ENCODE results near the gene DAB2.

The DAB2 gene

DNA sequence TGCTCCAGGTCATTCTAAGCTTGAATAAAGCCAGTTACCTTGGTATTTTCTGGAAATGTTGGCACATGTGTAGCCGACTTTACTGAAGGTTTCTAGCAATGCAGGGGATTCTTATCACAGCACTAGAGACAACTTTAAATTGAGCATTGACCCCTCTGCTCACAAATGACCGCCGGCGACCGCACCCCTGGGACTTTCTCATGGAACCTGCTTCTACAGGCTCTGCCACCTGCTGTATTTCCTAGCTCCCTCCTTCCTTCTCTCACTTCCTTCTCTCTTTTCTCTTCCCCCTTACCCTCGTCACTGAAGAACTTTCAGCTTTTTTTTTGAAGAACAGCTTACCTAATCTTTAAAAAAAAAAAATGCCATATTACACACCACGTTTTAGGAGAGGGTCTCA lies 30.9 kb upstream of the DAB2 start:
- H3K9me3 Mint-ChIP-seq: peaks cover 3% of the 10 kb centered on the region
- ATAC-seq (no peak), DNase-seq (no peak)
- H3K4me3 Mint-ChIP-seq: no peak overlapping the region
- no peak overlapping the region for H3K27ac Mint-ChIP-seq
- no peaks in the 10 kb centered on the region for H3K4me1 Mint-ChIP-seq
- peaks cover 31% of the 10 kb centered on the region for H3K27me3 Mint-ChIP-seq
- no peaks in the 10 kb centered on the region for H3K36me3 Mint-ChIP-seq (ENCODE audit: low read depth)

GRCh38 chr5:39453606-39454005 lies 28.8 kb upstream of the DAB2 start:
- peaks cover 3% of the 10 kb centered on the region for H3K9me3 Mint-ChIP-seq
- H3K36me3 Mint-ChIP-seq (ENCODE audit: low read depth): no peaks in the 10 kb centered on the region

DNA sequence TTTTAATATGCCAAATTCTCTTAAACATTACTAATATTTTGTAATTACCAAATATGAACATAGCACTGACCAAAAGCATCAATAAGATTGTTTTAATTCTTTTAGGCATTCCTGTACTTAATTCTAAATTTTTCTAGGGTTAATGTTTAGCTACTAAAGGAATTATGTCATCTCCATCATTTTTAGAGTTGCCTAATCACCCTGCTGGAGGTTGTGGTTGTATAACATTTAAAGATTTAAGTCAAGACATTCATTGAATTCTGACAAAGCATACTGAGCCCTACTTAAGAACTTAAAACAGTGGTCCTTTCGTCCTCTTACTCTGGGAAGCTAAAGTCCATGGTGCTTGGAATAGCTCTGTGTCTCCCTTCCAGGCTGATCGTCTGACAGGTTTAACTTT lies 28.1 kb upstream of the DAB2 start:
- H3K27ac Mint-ChIP-seq: no peak overlapping the region
- H3K27me3 Mint-ChIP-seq: peaks cover 19% of the 10 kb centered on the region
- ATAC-seq (no peak), DNase-seq (no peak)
- no peaks in the 10 kb centered on the region for H3K36me3 Mint-ChIP-seq (ENCODE audit: low read depth)
- H3K4me1 Mint-ChIP-seq: no peaks in the 10 kb centered on the region
- no peak overlapping the region for H3K4me3 Mint-ChIP-seq
- H3K9me3 Mint-ChIP-seq: peaks cover 2% of the 10 kb centered on the region

More at GRCh38 chr5:39453606-39454005, 28.8 kb upstream of the DAB2 start:
- DNase-seq: no peak
- Mint-ChIP-seq H3K4me1 (no peaks in the 10 kb centered on the region), H3K27me3 (peaks cover 22% of the 10 kb centered on the region), H3K27ac (no peak overlapping the region), H3K4me3 (no peak overlapping the region)
- ATAC-seq: no peak

DNA sequence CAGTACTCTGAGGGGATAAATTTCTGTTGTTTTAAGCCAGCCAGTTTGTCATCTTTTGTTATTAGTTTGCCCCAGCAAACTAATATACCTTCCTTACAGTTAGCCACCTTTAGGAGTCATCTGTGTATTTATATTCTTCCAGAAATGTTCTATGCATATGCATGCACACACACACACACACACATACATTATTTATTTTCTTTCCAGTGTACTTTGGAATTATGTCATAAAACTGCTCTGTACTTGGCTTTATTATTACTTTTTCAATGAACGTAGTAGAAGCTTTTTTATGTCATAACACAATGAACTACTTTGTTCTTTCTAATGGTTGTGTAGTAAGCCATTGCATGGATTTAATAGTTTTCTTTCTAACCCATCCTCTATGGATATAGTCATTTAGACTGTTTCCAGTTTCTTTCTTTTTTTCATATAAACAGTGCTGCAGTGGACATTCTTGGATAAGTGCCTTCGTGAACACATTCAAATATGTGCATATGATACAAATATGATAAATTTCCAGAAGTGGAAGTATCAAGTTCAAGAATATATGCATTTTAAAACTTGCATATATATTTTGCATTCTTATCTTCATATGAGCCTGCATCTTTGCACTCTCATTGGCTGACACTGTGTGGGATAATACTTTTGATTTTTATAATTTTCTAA lies 26.6 kb upstream of the DAB2 start:
- Mint-ChIP-seq H3K36me3 (ENCODE audit: low read depth) (no peaks in the 10 kb centered on the region), H3K9me3 (no peaks in the 10 kb centered on the region), H3K4me1 (peaks cover 4% of the 10 kb centered on the region), H3K4me3 (no peak overlapping the region), H3K27ac (no peak overlapping the region), H3K27me3 (peaks cover 10% of the 10 kb centered on the region)
- DNase-seq: no peak
- no peak for ATAC-seq

DNA sequence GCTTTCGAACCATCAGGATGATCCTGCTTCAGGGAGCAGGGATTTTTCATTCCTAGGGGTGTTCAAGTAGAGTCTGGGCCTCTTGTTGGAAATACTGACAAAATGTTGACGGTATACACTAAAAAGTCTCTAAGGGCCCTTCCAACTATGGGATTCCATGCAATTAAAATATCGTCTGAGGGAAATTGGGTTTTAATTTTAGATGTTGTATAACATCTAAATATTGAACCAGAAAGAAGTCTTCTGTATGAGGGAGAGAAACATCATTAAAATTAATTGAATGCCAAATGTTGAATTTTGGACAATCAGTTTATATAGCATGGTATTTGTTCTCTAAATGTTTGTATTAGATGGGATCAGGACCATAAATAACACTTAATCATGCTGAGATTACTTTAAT lies 25.7 kb upstream of the DAB2 start:
- H3K4me1 Mint-ChIP-seq: peaks cover 4% of the 10 kb centered on the region
- H3K27me3 Mint-ChIP-seq: peaks cover 2% of the 10 kb centered on the region
- no peak overlapping the region for H3K4me3 Mint-ChIP-seq
- DNase-seq: no peak
- no peak for ATAC-seq
- H3K36me3 Mint-ChIP-seq (ENCODE audit: low read depth): no peaks in the 10 kb centered on the region
- H3K9me3 Mint-ChIP-seq: no peaks in the 10 kb centered on the region
- no peak overlapping the region for H3K27ac Mint-ChIP-seq

DNA sequence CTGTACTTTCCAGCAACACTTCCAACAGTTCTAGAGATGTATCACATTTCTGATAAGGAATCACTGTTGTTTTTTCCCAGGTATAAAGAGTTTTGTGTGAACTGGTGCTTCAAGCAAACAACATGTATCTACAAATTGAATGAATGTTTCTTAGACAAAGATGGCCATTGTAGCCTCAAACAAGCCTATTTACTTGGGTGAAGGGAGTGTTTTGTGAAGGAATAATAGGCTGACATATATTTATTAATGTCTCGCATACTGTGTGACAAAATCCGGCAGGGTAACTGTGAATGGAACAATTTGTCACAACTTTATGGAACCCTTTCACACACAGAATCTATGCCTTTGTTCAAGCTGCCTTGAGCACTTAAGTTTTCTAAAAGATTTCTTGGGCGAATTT lies 24.8 kb upstream of the DAB2 start:
- H3K36me3 Mint-ChIP-seq (ENCODE audit: low read depth): no peaks in the 10 kb centered on the region
- no peak for DNase-seq
- H3K4me3 Mint-ChIP-seq: no peak overlapping the region
- ATAC-seq: no peak
- no peaks in the 10 kb centered on the region for H3K9me3 Mint-ChIP-seq
- no peaks in the 10 kb centered on the region for H3K27me3 Mint-ChIP-seq
- no peak overlapping the region for H3K27ac Mint-ChIP-seq
- H3K4me1 Mint-ChIP-seq: peaks cover 4% of the 10 kb centered on the region

DNA sequence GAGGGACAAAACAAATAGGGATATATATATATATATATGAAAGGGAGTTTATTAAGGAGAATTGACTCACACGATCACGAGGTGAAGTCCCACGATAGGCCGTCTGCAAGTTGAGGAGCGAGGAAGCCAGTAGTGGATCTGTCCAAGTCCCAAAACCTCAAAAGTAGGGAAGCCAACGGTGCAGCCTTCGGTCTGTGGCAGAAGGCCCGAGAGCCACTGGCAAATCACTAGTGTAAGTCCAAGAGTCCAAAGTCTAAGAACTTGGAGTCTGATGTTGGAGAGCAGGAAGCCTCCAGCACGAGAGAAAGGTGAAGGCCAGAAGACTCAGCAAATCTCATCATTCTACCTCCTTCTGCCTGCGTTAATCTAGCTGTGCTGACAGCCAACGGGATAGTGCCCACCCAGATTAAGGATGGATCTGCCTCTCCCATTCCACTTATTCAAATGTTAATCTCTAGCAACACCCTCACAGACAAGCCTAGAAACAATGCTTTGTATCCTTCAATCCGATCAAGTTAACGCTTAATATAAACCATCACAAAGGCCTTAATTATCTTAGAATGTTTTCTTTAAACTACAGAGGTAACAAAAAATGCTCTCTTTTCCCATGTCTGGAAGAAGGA lies 23.8 kb upstream of the DAB2 start:
- no peak overlapping the region for H3K27ac Mint-ChIP-seq
- H3K27me3 Mint-ChIP-seq: no peaks in the 10 kb centered on the region
- no peak for ATAC-seq

DNA sequence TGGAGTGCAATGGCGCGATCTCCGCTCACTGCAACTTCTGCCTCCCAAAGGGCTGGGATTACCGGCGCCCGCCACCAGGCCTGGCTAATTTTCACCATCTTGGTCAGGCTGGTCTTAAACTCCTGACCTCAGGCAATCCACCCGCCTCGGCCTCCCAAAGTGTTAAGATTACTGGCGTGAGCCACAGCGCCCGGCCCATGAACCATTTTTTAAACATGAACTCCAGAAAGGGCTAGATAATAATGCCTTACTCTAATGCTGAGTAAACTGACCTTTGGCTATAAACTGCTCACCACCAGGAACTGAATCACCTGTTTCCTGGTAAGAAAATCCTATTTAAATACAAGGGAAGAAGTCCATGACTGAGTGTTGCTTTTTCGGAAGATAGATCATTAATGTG lies 23.2 kb upstream of the DAB2 start:
- no peaks in the 10 kb centered on the region for H3K27me3 Mint-ChIP-seq
- H3K4me3 Mint-ChIP-seq: no peak overlapping the region
- no peak for DNase-seq
- H3K9me3 Mint-ChIP-seq: no peaks in the 10 kb centered on the region
- no peaks in the 10 kb centered on the region for H3K36me3 Mint-ChIP-seq (ENCODE audit: low read depth)
- ATAC-seq: no peak
- H3K4me1 Mint-ChIP-seq: peaks cover 4% of the 10 kb centered on the region
- no peak overlapping the region for H3K27ac Mint-ChIP-seq

More for the DNA sequence above, 23.8 kb upstream of the DAB2 start:
- peaks cover 4% of the 10 kb centered on the region for H3K4me1 Mint-ChIP-seq
- H3K4me3 Mint-ChIP-seq: no peak overlapping the region
- no peaks in the 10 kb centered on the region for H3K36me3 Mint-ChIP-seq (ENCODE audit: low read depth)
- no peaks in the 10 kb centered on the region for H3K9me3 Mint-ChIP-seq
- no peak for DNase-seq

DNA sequence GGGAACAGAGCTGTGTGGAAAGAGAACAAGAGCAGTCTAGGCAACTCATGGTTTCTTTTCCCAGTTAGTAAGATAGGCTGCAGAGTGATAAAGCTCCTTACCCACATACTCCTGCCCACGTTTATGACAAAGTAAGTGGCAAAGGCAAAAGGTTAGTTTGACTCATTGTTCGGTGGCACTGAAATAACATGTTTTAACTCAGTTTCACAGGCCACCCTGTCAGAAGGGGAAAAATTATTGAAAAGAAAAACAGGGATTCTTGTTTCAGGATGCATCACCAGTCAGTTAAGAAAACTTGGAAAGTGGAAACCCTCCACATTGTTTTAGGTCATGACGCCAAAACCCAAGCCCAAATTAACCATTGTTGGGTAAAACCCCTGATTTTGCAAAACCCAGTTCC lies 22.3 kb upstream of the DAB2 start:
- ATAC-seq (no peak), DNase-seq (no peak)
- H3K4me1 Mint-ChIP-seq: peaks cover 4% of the 10 kb centered on the region
- no peaks in the 10 kb centered on the region for H3K36me3 Mint-ChIP-seq (ENCODE audit: low read depth)
- H3K27me3 Mint-ChIP-seq: no peaks in the 10 kb centered on the region
- H3K9me3 Mint-ChIP-seq: no peaks in the 10 kb centered on the region
- no peak overlapping the region for H3K27ac Mint-ChIP-seq
- no peak overlapping the region for H3K4me3 Mint-ChIP-seq

DNA sequence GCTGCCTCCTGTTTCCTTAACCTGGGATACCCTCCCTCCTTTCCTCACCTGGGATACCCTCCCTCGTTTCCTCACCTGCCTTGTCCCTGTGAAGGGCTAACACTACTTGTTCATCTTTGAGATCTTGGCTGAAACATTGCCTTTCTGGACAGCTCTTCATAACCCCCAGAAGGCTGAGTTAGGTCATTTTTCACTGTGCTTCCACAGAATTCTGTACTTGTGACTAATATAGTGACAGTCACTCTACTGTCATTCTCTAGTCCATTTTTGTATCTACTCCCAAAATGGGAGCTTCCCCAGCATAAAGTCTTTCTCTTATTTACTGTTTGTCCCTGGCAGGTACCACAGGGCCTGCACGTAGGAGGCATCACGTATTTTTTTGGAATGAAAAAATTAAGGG lies 21.5 kb upstream of the DAB2 start:
- no peaks in the 10 kb centered on the region for H3K27me3 Mint-ChIP-seq
- ATAC-seq (no peak), DNase-seq (no peak)
- H3K4me3 Mint-ChIP-seq: no peak overlapping the region
- peaks cover 4% of the 10 kb centered on the region for H3K4me1 Mint-ChIP-seq
- H3K36me3 Mint-ChIP-seq (ENCODE audit: low read depth): no peaks in the 10 kb centered on the region
- H3K9me3 Mint-ChIP-seq: no peaks in the 10 kb centered on the region
- no peak overlapping the region for H3K27ac Mint-ChIP-seq

DNA sequence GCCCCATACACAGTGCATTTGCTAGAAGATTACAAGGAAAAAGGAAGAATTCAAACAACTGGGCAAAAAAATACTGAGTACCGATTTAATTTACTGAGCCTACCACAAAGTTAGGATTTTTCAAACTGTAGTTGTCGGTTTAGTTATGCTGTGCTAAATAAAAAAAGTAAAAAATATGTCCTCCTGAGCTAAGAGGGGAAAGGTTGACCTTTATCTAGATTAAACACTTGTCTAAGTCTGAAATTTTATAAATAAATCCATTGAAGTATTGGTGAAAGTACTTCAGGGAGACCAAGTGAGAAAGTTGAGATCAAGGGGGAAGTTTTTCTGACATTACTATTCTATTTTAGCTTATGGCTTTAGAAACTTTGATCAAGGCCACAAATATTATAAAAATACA lies 19.1 kb upstream of the DAB2 start:
- Mint-ChIP-seq H3K9me3 (no peaks in the 10 kb centered on the region), H3K36me3 (ENCODE audit: low read depth) (no peaks in the 10 kb centered on the region), H3K4me3 (no peak overlapping the region), H3K27me3 (no peaks in the 10 kb centered on the region), H3K4me1 (peaks cover 4% of the 10 kb centered on the region), H3K27ac (no peak overlapping the region)
- DNase-seq (no peak), ATAC-seq (no peak)

DNA sequence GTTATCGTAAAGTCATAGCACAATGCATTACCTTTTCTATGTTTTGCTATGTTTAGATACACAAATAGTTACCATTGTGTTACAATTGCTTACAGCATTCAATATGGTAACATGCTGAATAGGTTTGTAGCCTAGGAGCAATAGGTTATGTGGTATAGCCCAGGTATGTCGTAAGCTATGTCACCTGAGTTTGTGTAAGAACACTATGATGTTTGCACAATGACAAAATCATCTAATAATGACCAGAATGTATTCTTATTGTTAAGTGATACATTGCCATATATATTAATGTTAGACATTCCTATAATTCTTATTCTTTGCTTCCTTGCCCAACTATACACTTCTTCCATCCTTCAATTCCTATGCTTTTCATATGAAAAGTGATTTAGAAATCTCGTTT lies 18.2 kb upstream of the DAB2 start:
- Mint-ChIP-seq H3K4me1 (peaks cover 4% of the 10 kb centered on the region), H3K9me3 (no peaks in the 10 kb centered on the region), H3K4me3 (no peak overlapping the region), H3K27me3 (no peaks in the 10 kb centered on the region), H3K27ac (no peak overlapping the region), H3K36me3 (ENCODE audit: low read depth) (no peaks in the 10 kb centered on the region)
- DNase-seq (no peak), ATAC-seq (no peak)

GRCh38 chr5:39441838-39442237 lies 17.1 kb upstream of the DAB2 start:
- ATAC-seq (no peak), DNase-seq (no peak)
- Mint-ChIP-seq H3K4me1 (peaks cover 2% of the 10 kb centered on the region), H3K27me3 (no peaks in the 10 kb centered on the region), H3K27ac (no peak overlapping the region), H3K4me3 (no peak overlapping the region), H3K9me3 (no peaks in the 10 kb centered on the region), H3K36me3 (ENCODE audit: low read depth) (no peaks in the 10 kb centered on the region)

- H3K4me3 Mint-ChIP-seq: no peak overlapping the region
- H3K27me3 Mint-ChIP-seq: no peaks in the 10 kb centered on the region
- no peaks in the 10 kb centered on the region for H3K9me3 Mint-ChIP-seq
- DNase-seq: no peak
- H3K36me3 Mint-ChIP-seq (ENCODE audit: low read depth): no peaks in the 10 kb centered on the region
- H3K4me1 Mint-ChIP-seq: no peaks in the 10 kb centered on the region
- no peak overlapping the region for H3K27ac Mint-ChIP-seq
- ATAC-seq: no peak
Measured at GRCh38 chr5:39440958-39441624, 16.3 kb upstream of the DAB2 start.

GRCh38 chr5:39440192-39440957 lies 15.6 kb upstream of the DAB2 start:
- Mint-ChIP-seq H3K4me1 (no peaks in the 10 kb centered on the region), H3K36me3 (ENCODE audit: low read depth) (no peaks in the 10 kb centered on the region)
- ATAC-seq: no peak

More at GRCh38 chr5:39440192-39440957, 15.6 kb upstream of the DAB2 start:
- no peak overlapping the region for H3K27ac Mint-ChIP-seq
- no peak overlapping the region for H3K4me3 Mint-ChIP-seq
- H3K27me3 Mint-ChIP-seq: no peaks in the 10 kb centered on the region
- DNase-seq: no peak
- H3K9me3 Mint-ChIP-seq: no peaks in the 10 kb centered on the region

All from activated naive CD8-positive, alpha-beta T cell treated with anti-CD3 and anti-CD28 coated beads, Interleukin-2, amount 50 U/mL, for 24 hours (primary cell).